SK-N-MC (cell line): ENCODE results near the gene HOXB5.

Experiments
- DNase-seq: peaks from one replicate; pipeline ENCODE4 v3.0.0-alpha.2; 2011; ENCODE audit warnings: low read depth, low spot score
- H3K27ac ChIP-seq: fragments of 200-600 bp; sonication (generic); 2 replicates; pipeline ENCODE4 v1.5.1; 2016; ENCODE audit warnings: mixed run types
- H3K36me3 ChIP-seq: fragments of 200-600 bp; sonication (generic); 2 replicates; pipeline ENCODE4 v1.6.1; 2017; ENCODE audit warnings: antibody characterized with exemption, low read length, mixed read lengths; ENCODE audit not compliant: insufficient read depth
- H3K4me3 ChIP-seq: fragments of 200-600 bp; sonication (generic); 2 replicates; pipeline ENCODE4 v1.5.1; 2016
- H3K9ac ChIP-seq: fragments of 200-600 bp; sonication (generic); 2 replicates; pipeline ENCODE4 v1.8.0; 2017; ENCODE audit warnings: mixed run types, mixed read lengths; ENCODE audit not compliant: insufficient read length
- H3K9me3 ChIP-seq: fragments of 200-600 bp; sonication (generic); 2 replicates; pipeline ENCODE4 v1.6.1; 2017; ENCODE audit warnings: low read depth, mild to moderate bottlenecking, antibody characterized with exemption, low read length, moderate library complexity, mixed read lengths
- EZH2 ChIP-seq: fragments of 200-600 bp; sonication (generic); IDR thresholded peaks from one replicate; pipeline ENCODE4 v1.6.1; 2017; ENCODE audit warnings: antibody characterized with exemption
- FOXP2 ChIP-seq: optimal IDR thresholded peaks from 2 replicates; pipeline ENCODE3; 2011; ENCODE audit warnings: mild to moderate bottlenecking, moderate library complexity; ENCODE audit not compliant: insufficient read depth; ENCODE audit errors: extremely low read length, control extremely low read depth
- POLR2AphosphoS5 ChIP-seq: IDR thresholded peaks from 2 replicates; pipeline ENCODE4 v1.6.1; 2012; ENCODE audit warnings: mild to moderate bottlenecking, low read depth, low read length, borderline replicate concordance

HOXB5 gene

GRCh38 chr17:48630009-48630924 lies 36.7 kb upstream of the HOXB5 start:
- no peak for DNase-seq
- no peaks in the 10 kb centered on the region for H3K9me3 ChIP-seq
- no peak for TF ChIP-seq POLR2AphosphoS5
- no peak for TF ChIP-seq EZH2
- TF ChIP-seq FOXP2, result no peak
- H3K27ac ChIP-seq, result no peak overlapping the region
- H3K9ac ChIP-seq, result no peak overlapping the region
- no peak overlapping the region for H3K4me3 ChIP-seq
- no peaks in the 10 kb centered on the region for H3K36me3 ChIP-seq

GRCh38 chr17:48629411-48629759 lies 35.8 kb upstream of the HOXB5 start:
- Histone ChIP-seq H3K9ac (no peak overlapping the region), H3K36me3 (no peaks in the 10 kb centered on the region), H3K4me3 (no peak overlapping the region), H3K9me3 (no peaks in the 10 kb centered on the region), H3K27ac (no peak overlapping the region)
- DNase-seq, result no peak
- TF ChIP-seq POLR2AphosphoS5, result no peak
- no peak for TF ChIP-seq FOXP2
- no peak for TF ChIP-seq EZH2

GRCh38 chr17:48628649-48629410 lies 35.3 kb upstream of the HOXB5 start:
- Histone ChIP-seq H3K9me3 (no peaks in the 10 kb centered on the region), H3K36me3 (no peaks in the 10 kb centered on the region), H3K4me3 (no peak overlapping the region), H3K27ac (no peak overlapping the region), H3K9ac (no peak overlapping the region)
- TF ChIP-seq FOXP2 (no peak), POLR2AphosphoS5 (no peak), EZH2 (no peak)
- no peak for DNase-seq

- Histone ChIP-seq H3K36me3 (no peaks in the 10 kb centered on the region), H3K9ac (no peak overlapping the region), H3K27ac (no peak overlapping the region), H3K4me3 (no peak overlapping the region), H3K9me3 (no peaks in the 10 kb centered on the region)
- no peak for DNase-seq
- TF ChIP-seq FOXP2 (no peak), EZH2 (no peak), POLR2AphosphoS5 (no peak)
Measured at GRCh38 chr17:48627623-48628521, 34.3 kb upstream of the HOXB5 start.

GRCh38 chr17:48627118-48627597 lies 33.6 kb upstream of the HOXB5 start:
- no peak for TF ChIP-seq EZH2
- TF ChIP-seq POLR2AphosphoS5, result no peak
- TF ChIP-seq FOXP2, result no peak
- no peak for DNase-seq
- Histone ChIP-seq H3K36me3 (no peaks in the 10 kb centered on the region), H3K4me3 (peak overlapping the region; percentile 90), H3K9ac (peak overlapping the region; percentile 56), H3K27ac (no peak overlapping the region), H3K9me3 (no peaks in the 10 kb centered on the region)

GRCh38 chr17:48626245-48627117 lies 32.9 kb upstream of the HOXB5 start, which contains the start of gene HOXB9:
Gene HOXB9 (minus strand): TSS chr17:48626358. CDS start chr17:48626269, 89 bp downstream.
- TF ChIP-seq EZH2 (no peak), FOXP2 (no peak), POLR2AphosphoS5 (no peak)
- Histone ChIP-seq H3K9me3 (no peaks in the 10 kb centered on the region), H3K36me3 (no peaks in the 10 kb centered on the region), H3K4me3 (peak within 1 kb of the TSS; percentile 90), H3K27ac (no peak within 1 kb of the TSS), H3K9ac (peak within 1 kb of the TSS; percentile 57)
- no peak for DNase-seq
